HCT116 (cell line): Measurements from ENCODE around the gene DHRS9. TPM values are rescaled to one million over a fixed set of nuclear protein-coding genes. Genes with fewer than 3 reads are reported as not detected.

Source experiments
- ATAC-seq: fragments of 200-7000 bp; cut with Tn5 transposase; 2 replicates; pipeline ENCODE4 v1.9.1; 2020; ENCODE audit warnings: mild to moderate bottlenecking, moderate library complexity
- BruUV-seq: library from RNA; stranded (reverse); fragments of 400-500 nt; replicated peaks from 2 replicates; lab custom pipeline; 2021; lab: Mats Ljungman, UMichigan
- CTCF ChIA-PET: fragments of 300-600 bp; sonication (Branson Sonifier 250); formaldehyde crosslinking; loops from one replicate; lab custom pipeline; 2021; ENCODE audit warnings: antibody characterized with exemption; lab: Charles Lee
- POLR2A ChIA-PET: fragments of 300-600, 350-600 bp; sonication (Branson Sonifier 250); formaldehyde crosslinking; loops from one replicate; lab custom pipeline; 2021; ENCODE audit warnings: antibody characterized with exemption; lab: Charles Lee
- RAD21 ChIA-PET, 2 experiments: fragments of 300-600 bp; sonication (Branson Sonifier 250); formaldehyde crosslinking; loops; one replicate each; lab custom pipeline; 2023; ENCODE audit warnings: low total read pairs in 2 of 2; ENCODE audit not compliant: uncharacterized antibody in 2 of 2, unreplicated experiment in 2 of 2, low non-redundant PET in 1 of 2; lab: Charles Lee
- DNase-seq: peaks from one replicate; pipeline ENCODE4 v3.0.0-alpha.2; 2010; ENCODE audit warnings: low read depth, low spot score
- H2AFZ ChIP-seq: fragments of 200-600 bp; shearing (Covaris generic), sonication (generic); 2 replicates; pipeline ENCODE4 v1.6.1; 2017; ENCODE audit warnings: low read depth, mixed run types, mixed read lengths, antibody characterized with exemption, low read length; ENCODE audit not compliant: poor library complexity, severe bottlenecking
- H3K27ac ChIP-seq: 2 replicates; pipeline ENCODE4 v1.5.1; 2012; ENCODE audit warnings: low read depth, low read length
- H3K27me3 ChIP-seq: fragments of 200-600 bp; sonication (generic); 2 replicates; pipeline ENCODE4 v1.6.1; 2016; ENCODE audit warnings: mixed run types, low read length, mixed read lengths; ENCODE audit not compliant: insufficient read depth
- H3K36me3 ChIP-seq, 2 experiments: fragments of 200-500 bp in 1 of 2; fragments of 200-600 bp in 1 of 2; sonication (Bioruptor generic) in 1 of 2; sonication (generic) in 1 of 2; 2 replicates each; pipeline versions ENCODE4 v1.5.1 to v1.6.1; 2014 to 2016; ENCODE audit warnings: low read length in 2 of 2, inconsistent platforms in 1 of 2, mixed read lengths in 1 of 2, mixed run types in 1 of 2; ENCODE audit not compliant: insufficient read depth in 2 of 2, control insufficient read depth in 1 of 2
- H3K4me1 ChIP-seq, 2 experiments: fragments of 200-600 bp in 1 of 2; sonication (generic) in 1 of 2; 2 replicates each; pipeline versions ENCODE4 v1.5.1 to v1.6.1; 2012 to 2017; ENCODE audit warnings: low read length in 2 of 2, inconsistent platforms in 1 of 2, mild to moderate bottlenecking in 1 of 2, mixed read lengths in 1 of 2, mixed run types in 1 of 2, moderate library complexity in 1 of 2; ENCODE audit not compliant: insufficient read depth in 2 of 2, control insufficient read depth in 1 of 2
- H3K4me2 ChIP-seq: fragments of 200-600 bp; sonication (generic); 2 replicates; pipeline ENCODE4 v1.6.1; 2017; ENCODE audit warnings: mixed run types, low read length, mixed read lengths
- H3K4me3 ChIP-seq, 2 experiments: fragments of 200-600 bp in 1 of 2; sonication (generic) in 1 of 2; replicated peaks in 1 of 2; 2 replicates each; pipeline ENCODE4 v1.5.1; 2011 to 2016; ENCODE audit warnings: low read length in 2 of 2, control low read depth in 1 of 2, low read depth in 1 of 2, mild to moderate bottlenecking in 1 of 2, mixed read lengths in 1 of 2, mixed run types in 1 of 2
- H3K79me2 ChIP-seq: fragments of 200-600 bp; sonication (generic); 2 replicates; pipeline ENCODE4 v1.6.1; 2017; ENCODE audit warnings: mild to moderate bottlenecking, mixed run types, low read length, moderate library complexity, mixed read lengths; ENCODE audit not compliant: insufficient read depth
- H3K9ac ChIP-seq: fragments of 200-600 bp; sonication (generic); 2 replicates; pipeline ENCODE4 v1.6.1; 2016; ENCODE audit warnings: low read length, mixed read lengths
- H3K9me2 ChIP-seq: fragments of 200-600 bp; sonication (generic), shearing (Covaris generic); 2 replicates; pipeline ENCODE4 v1.6.1; 2017; ENCODE audit warnings: mixed run types, mild to moderate bottlenecking, moderate library complexity; ENCODE audit not compliant: insufficient read depth
- H3K9me3 ChIP-seq, 2 experiments: fragments of 200-500 bp in 1 of 2; fragments of 200-600 bp in 1 of 2; sonication (Bioruptor generic) in 1 of 2; sonication (generic) in 1 of 2; 2 replicates each; pipeline ENCODE4 v1.6.1; 2014 to 2017; ENCODE audit warnings: low read length in 2 of 2, mixed read lengths in 2 of 2, inconsistent platforms in 1 of 2, low read depth in 1 of 2, mild to moderate bottlenecking in 1 of 2, mixed run types in 1 of 2, moderate library complexity in 1 of 2; ENCODE audit not compliant: control insufficient read depth in 1 of 2, insufficient read depth in 1 of 2
- H4K20me1 ChIP-seq: fragments of 200-600 bp; sonication (generic), shearing (Covaris generic); 2 replicates; pipeline ENCODE4 v1.6.1; 2017; ENCODE audit warnings: mixed run types, mild to moderate bottlenecking, moderate library complexity; ENCODE audit not compliant: insufficient read depth
- CBX3 ChIP-seq: IDR thresholded peaks from 2 replicates; pipeline ENCODE4 v1.6.1; 2012; ENCODE audit warnings: low read depth
- EGR1 ChIP-seq: IDR thresholded peaks from 2 replicates; pipeline ENCODE4 v1.6.1; 2012; ENCODE audit warnings: low read depth
- ELF1 ChIP-seq: IDR thresholded peaks from 2 replicates; pipeline ENCODE4 v1.6.1; 2012; ENCODE audit warnings: low read depth, borderline replicate concordance
- EZH2 ChIP-seq: fragments of 200-600 bp; sonication (generic); IDR thresholded peaks from 2 replicates; pipeline ENCODE4 v1.6.1; 2017; ENCODE audit warnings: antibody characterized with exemption, mixed run types
- EZH2phosphoT487 ChIP-seq: fragments of 200-600 bp; IDR thresholded peaks from 2 replicates; pipeline ENCODE4 v1.6.1; 2018; ENCODE audit warnings: antibody characterized with exemption, borderline replicate concordance
- JUND ChIP-seq: IDR thresholded peaks from 2 replicates; pipeline ENCODE4 v1.6.1; 2012
- POLR2A ChIP-seq: IDR thresholded peaks from 2 replicates; pipeline ENCODE4 v1.7.0; 2011; ENCODE audit warnings: borderline replicate concordance; ENCODE audit not compliant: insufficient read depth, insufficient read length; ENCODE audit errors: extremely low read depth
- POLR2AphosphoS5 ChIP-seq: IDR thresholded peaks from 2 replicates; pipeline ENCODE4 v1.6.1; 2011; ENCODE audit warnings: mild to moderate bottlenecking, low read depth, low read length, moderate library complexity
- SIN3A ChIP-seq: IDR thresholded peaks from 2 replicates; pipeline ENCODE4 v1.6.1; 2012; ENCODE audit warnings: low read depth
- SP1 ChIP-seq: IDR thresholded peaks from 2 replicates; pipeline ENCODE4 v1.6.1; 2012; ENCODE audit warnings: low read depth
- SRF ChIP-seq: IDR thresholded peaks from 2 replicates; pipeline ENCODE4 v1.6.1; 2012; ENCODE audit warnings: low read depth
- TCF7L2 ChIP-seq: IDR thresholded peaks from 2 replicates; pipeline ENCODE4 v1.7.0; 2011; ENCODE audit warnings: borderline replicate concordance, inconsistent platforms; ENCODE audit not compliant: insufficient read depth, insufficient read length; ENCODE audit errors: extremely low read depth
- ZNF274 ChIP-seq: fragments of 200-500 bp; sonication (Bioruptor generic); IDR thresholded peaks from 2 replicates; pipeline ENCODE4 v1.6.1; 2014; ENCODE audit warnings: mild to moderate bottlenecking, low read depth, low read length, inconsistent platforms
- intact Hi-C: fragments of 100-400 bp; cut with micrococcal nuclease; formaldehyde crosslinking; loops from 2 replicates; pipeline ENCODE4 v1.10.0; 2022
- total RNA-seq: library from RNA; stranded (reverse); gene quantifications from one replicate; pipeline ENCODE4 v1.2.1, GENCODE V29; 2021; ENCODE audit not compliant: unreplicated experiment
- TF ChIP-seq, protein P1 (sequence below): IDR thresholded peaks from 2 replicates; pipeline ENCODE4 v1.6.1; 2011; ENCODE audit warnings: mild to moderate bottlenecking, low read length, moderate library complexity; ENCODE audit not compliant: insufficient replicate concordance; ENCODE audit errors: extremely low read depth
- TF ChIP-seq, protein P2 (sequence below): IDR thresholded peaks from 2 replicates; pipeline ENCODE4 v1.6.1; 2012

DHRS9 gene
- total RNA-seq, 1 experiment from 2014 or later, result 0.15 TPM

DNA sequence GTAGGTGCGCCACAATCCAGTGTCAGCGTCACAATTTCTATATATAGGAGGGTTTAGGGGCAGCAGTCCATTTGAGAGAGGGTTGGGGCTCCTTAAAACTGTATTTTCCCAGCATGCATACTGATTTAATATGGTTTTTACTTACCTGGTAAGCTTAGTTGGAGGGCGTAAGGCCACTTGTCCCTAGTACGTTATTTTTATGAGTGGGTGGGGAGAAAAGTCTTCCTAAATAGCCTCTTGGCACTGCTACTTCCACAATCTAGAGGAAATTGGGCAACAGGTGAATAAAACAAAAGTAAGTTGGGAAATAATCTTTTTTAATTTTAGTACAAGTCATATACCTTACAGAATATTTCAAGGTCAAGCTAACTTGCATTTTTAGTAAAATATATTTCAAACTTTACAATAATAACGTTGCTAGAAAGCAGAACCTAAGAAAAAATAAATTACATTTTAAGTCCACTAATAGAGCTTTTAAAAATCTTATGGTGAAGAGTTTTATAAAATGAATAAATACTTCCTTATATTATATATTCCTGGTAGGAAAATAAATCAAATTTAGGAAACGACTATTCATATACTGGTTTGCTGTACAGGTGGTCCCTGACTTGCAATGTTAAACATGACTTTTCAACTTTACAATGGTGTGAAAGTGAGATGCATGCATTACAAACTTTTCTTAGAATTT lies 20.9 kb downstream of the DHRS9 start:
- ChIA-PET CTCF (no interaction called here), POLR2A (no interaction called here), RAD21 (no interaction called here)
- BruUV-seq, result no TSS peak
- DNase-seq (no peak), ATAC-seq (no peak)
- Histone ChIP-seq H3K9me3 (no peaks in the 10 kb centered on the region), H3K27me3 (peaks cover 5% of the 10 kb centered on the region; the same call in 1 of the 2 replicates), H3K9me2 (no peaks in the 10 kb centered on the region), H3K79me2 (no peaks in the 10 kb centered on the region), H3K4me2 (no peak overlapping the region), H3K36me3 (no peaks in the 10 kb centered on the region), H3K9ac (no peak overlapping the region), H3K4me1 (peaks cover 16 to 22% of the 10 kb centered on the region in 2 experiments; a peak in 3 of 4 replicates), H4K20me1 (no peaks in the 10 kb centered on the region), H3K4me3 (no peak overlapping the region), H3K27ac (no peak overlapping the region), H2AFZ (no peak overlapping the region)
- intact Hi-C loops, result no loop called here
- TF ChIP-seq, protein P1, sequence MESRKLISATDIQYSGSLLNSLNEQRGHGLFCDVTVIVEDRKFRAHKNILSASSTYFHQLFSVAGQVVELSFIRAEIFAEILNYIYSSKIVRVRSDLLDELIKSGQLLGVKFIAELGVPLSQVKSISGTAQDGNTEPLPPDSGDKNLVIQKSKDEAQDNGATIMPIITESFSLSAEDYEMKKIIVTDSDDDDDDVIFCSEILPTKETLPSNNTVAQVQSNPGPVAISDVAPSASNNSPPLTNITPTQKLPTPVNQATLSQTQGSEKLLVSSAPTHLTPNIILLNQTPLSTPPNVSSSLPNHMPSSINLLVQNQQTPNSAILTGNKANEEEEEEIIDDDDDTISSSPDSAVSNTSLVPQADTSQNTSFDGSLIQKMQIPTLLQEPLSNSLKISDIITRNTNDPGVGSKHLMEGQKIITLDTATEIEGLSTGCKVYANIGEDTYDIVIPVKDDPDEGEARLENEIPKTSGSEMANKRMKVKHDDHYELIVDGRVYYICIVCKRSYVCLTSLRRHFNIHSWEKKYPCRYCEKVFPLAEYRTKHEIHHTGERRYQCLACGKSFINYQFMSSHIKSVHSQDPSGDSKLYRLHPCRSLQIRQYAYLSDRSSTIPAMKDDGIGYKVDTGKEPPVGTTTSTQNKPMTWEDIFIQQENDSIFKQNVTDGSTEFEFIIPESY, result no peak
- TF ChIP-seq EZH2phosphoT487 (no peak), POLR2A (no peak)

DNA sequence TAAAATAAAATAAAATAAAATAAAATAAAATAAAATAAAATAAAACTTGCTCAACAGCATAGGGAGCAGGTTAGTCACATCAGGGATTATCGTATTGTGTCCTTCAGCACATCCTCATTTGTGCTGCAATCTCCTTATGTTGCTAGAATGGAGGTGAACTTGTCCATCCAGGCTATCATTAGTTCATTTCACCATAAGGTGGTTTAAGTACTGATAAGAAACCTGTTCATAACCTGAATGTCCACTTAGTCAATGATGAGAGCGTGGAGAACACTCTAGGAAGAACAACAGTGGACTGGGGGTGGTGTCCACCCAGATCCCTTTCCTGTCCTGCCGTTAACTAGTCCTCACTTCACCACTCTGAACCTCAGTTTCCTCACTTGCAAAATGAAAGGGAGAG lies 21.9 kb downstream of the DHRS9 start:
- ChIA-PET POLR2A (no interaction called here), CTCF (no interaction called here), RAD21 (no interaction called here)
- intact Hi-C loops, result no loop called here
- Histone ChIP-seq H2AFZ (no peak overlapping the region), H3K9ac (no peak overlapping the region), H3K4me1 (peaks cover 18 to 31% of the 10 kb centered on the region in 2 experiments; a peak in 3 of 4 replicates), H3K4me2 (peak overlapping the region; percentile 50; the same call in 1 of the 2 replicates), H3K4me3 (no peak overlapping the region), H4K20me1 (no peaks in the 10 kb centered on the region), H3K9me2 (no peaks in the 10 kb centered on the region), H3K36me3 (no peaks in the 10 kb centered on the region), H3K9me3 (no peaks in the 10 kb centered on the region), H3K27me3 (peaks cover 5% of the 10 kb centered on the region; the same call in 1 of the 2 replicates), H3K27ac (no peak overlapping the region), H3K79me2 (no peaks in the 10 kb centered on the region)
- no peak for DNase-seq
- no peak for ATAC-seq
- BruUV-seq, result no TSS peak
- no peak for TF ChIP-seq ZNF274
- TF ChIP-seq EZH2phosphoT487, result no peak
- no peak for TF ChIP-seq JUND
- no peak for TF ChIP-seq ELF1
- TF ChIP-seq, protein P1, result no peak
- no peak for TF ChIP-seq EZH2
- TF ChIP-seq SP1, result no peak
- no peak for TF ChIP-seq POLR2AphosphoS5
- TF ChIP-seq SRF, result no peak
- TF ChIP-seq EGR1, result no peak
- TF ChIP-seq, protein P2, sequence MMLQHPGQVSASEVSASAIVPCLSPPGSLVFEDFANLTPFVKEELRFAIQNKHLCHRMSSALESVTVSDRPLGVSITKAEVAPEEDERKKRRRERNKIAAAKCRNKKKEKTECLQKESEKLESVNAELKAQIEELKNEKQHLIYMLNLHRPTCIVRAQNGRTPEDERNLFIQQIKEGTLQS, result no peak
- no peak for TF ChIP-seq CBX3
- no peak for TF ChIP-seq SIN3A
- no peak for TF ChIP-seq TCF7L2
- no peak for TF ChIP-seq POLR2A
- TF ChIP-seq, all 23 proteins: peak for 0
